ENCODE results near the gene KPNA4. TPM values are rescaled to one million over a fixed set of nuclear protein-coding genes. Genes with fewer than 3 reads are reported as not detected.

The KPNA4 gene
- total RNA-seq, 1 experiment from 2014 or later = 76.7 TPM

- no peak overlapping the region for H2BK5ac ChIP-seq (ENCODE audit: insufficient read length, low read length)
- H3K4ac ChIP-seq (ENCODE audit: low read depth, low read length) = no peak overlapping the region
- no peak overlapping the region for H2BK15ac ChIP-seq (ENCODE audit: low read depth, low read length)
- H3K23me2 ChIP-seq (ENCODE audit: insufficient read length, low read depth, low read length, poor library complexity, severe bottlenecking) = peaks cover 14% of the 10 kb centered on the region
- H2BK120ac ChIP-seq (ENCODE audit: low read depth, low read length, poor library complexity, severe bottlenecking) = no peak overlapping the region
- no peaks in the 10 kb centered on the region for H3K9me3 ChIP-seq (ENCODE audit: control insufficient read depth, low read depth, low read length)
- H3K9ac ChIP-seq (ENCODE audit: extremely low read depth, insufficient read length, low read length) = no peak overlapping the region
- no peak overlapping the region for H2BK12ac ChIP-seq (ENCODE audit: insufficient read length, low read depth, low read length)
- no peak overlapping the region for H4K91ac ChIP-seq (ENCODE audit: insufficient read length, low read depth, low read length)
- Mint-ChIP-seq H3K4me3 (no peak overlapping the region), H3K27me3 (ENCODE audit: low read depth) (peaks cover 2% of the 10 kb centered on the region; the same call in 1 of the 2 replicates), H3K9me3 (peaks cover 3 to 9% of the 10 kb centered on the region in 2 experiments; a peak in 3 of 5 replicates), H3K27ac (no peak overlapping the region), H3K4me1 (peaks cover 22% of the 10 kb centered on the region in 2 experiments), H3K36me3 (ENCODE audit: insufficient read depth in 1 of 3, low read depth in 3 of 3) (peaks cover 24 to 37% (median 26%) of the 10 kb centered on the region in 3 experiments)
- no peak overlapping the region for H3K4me2 ChIP-seq (ENCODE audit: insufficient read depth, insufficient read length, low read length)
- H3K27me3 ChIP-seq (ENCODE audit: insufficient read depth, low read length) = no peaks in the 10 kb centered on the region
- H3K79me2 ChIP-seq (ENCODE audit: insufficient read depth, low read length) = peaks cover 15% of the 10 kb centered on the region; the same call in 1 of the 2 replicates
- H4K20me1 ChIP-seq (ENCODE audit: control insufficient read depth, insufficient read depth, insufficient read length) = no peaks in the 10 kb centered on the region
- H3K56ac ChIP-seq (ENCODE audit: insufficient read length, low read depth, low read length) = no peak overlapping the region
- TF ChIP-seq, protein P1, sequence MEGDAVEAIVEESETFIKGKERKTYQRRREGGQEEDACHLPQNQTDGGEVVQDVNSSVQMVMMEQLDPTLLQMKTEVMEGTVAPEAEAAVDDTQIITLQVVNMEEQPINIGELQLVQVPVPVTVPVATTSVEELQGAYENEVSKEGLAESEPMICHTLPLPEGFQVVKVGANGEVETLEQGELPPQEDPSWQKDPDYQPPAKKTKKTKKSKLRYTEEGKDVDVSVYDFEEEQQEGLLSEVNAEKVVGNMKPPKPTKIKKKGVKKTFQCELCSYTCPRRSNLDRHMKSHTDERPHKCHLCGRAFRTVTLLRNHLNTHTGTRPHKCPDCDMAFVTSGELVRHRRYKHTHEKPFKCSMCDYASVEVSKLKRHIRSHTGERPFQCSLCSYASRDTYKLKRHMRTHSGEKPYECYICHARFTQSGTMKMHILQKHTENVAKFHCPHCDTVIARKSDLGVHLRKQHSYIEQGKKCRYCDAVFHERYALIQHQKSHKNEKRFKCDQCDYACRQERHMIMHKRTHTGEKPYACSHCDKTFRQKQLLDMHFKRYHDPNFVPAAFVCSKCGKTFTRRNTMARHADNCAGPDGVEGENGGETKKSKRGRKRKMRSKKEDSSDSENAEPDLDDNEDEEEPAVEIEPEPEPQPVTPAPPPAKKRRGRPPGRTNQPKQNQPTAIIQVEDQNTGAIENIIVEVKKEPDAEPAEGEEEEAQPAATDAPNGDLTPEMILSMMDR (conservative IDR thresholded peaks at IDR 0.05) = no peak
- peaks cover 3% of the 10 kb centered on the region for H3K79me1 ChIP-seq (ENCODE audit: insufficient read depth, low read depth, low read length, poor library complexity, severe bottlenecking)
- no peak overlapping the region for H3K14ac ChIP-seq (ENCODE audit: insufficient read depth, low read length)
- H3K27ac ChIP-seq (ENCODE audit: insufficient read length, low read depth, low read length) = no peak overlapping the region
- no peak overlapping the region for H4K8ac ChIP-seq (replicated peaks; ENCODE audit: insufficient read length, low read depth, low read length)
- H2AK5ac ChIP-seq (ENCODE audit: insufficient read length, low read length) = no peak overlapping the region
- H4K5ac ChIP-seq (ENCODE audit: insufficient read length, low read depth, low read length) = no peak overlapping the region
- no peak overlapping the region for H3T11ph ChIP-seq (ENCODE audit: low read length)
- H3K23ac ChIP-seq (ENCODE audit: insufficient read length, low read depth, low read length) = no peak overlapping the region
- WGBS (ENCODE audit: extremely low coverage, insufficient read length, low lambda C conversion rate) = no CpG with 5 or more reads among the region's 3 CpGs
- DNase-seq = no peak
- H2AFZ ChIP-seq (ENCODE audit: low read length) = no peak overlapping the region
- no peak overlapping the region for H2BK20ac ChIP-seq (ENCODE audit: low read depth, low read length, poor library complexity, severe bottlenecking)
- no peak overlapping the region for H3K18ac ChIP-seq (ENCODE audit: insufficient read length, low read depth, low read length)
- H3K4me1 ChIP-seq (ENCODE audit: insufficient read depth, low read length) = 0 out of 2 replicates have a peak, but pooled peaks cover 2% of the 10 kb centered on the region
Observed at GRCh38 chr3:160567774-160568173, 2.4 kb upstream of the KPNA4 start.
